COR-L47 (cell line): Measurements from ENCODE around the gene HOPX.
"Not testable (repeated sequence)": the region's sequence is repeated elsewhere in the genome, so short reads cannot be mapped to it uniquely, and the experiment has no call there.

Source experiments
- DNase-seq: peaks from one replicate; lab custom pipeline; 2025; lab: John Stamatoyannopoulos, UW

Gene HOPX

DNA sequence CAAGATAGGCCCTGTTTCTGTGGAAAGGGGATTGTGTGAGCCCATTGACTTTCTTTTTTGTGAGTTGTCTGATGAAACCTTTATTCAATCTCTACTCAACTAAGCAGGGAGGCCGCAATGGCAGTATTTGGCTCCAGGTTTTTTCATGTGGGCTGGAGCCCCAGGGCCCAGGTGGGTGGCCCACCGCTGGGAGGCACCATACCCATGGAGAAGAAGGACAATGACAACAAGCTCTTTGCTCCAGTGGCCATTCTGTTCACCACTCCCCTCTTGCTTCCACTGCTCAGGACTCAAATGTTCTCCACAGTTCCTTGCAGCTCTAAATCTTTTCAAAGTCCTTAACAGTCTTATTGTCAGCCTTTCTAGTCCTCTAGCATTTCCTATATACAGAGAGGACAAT is 54.1 kb downstream of the HOPX start:
- no peak for DNase-seq

- no peak for DNase-seq
Observed at GRCh38 chr4:56626420-56626819, 54.7 kb downstream of the HOPX start.

DNA sequence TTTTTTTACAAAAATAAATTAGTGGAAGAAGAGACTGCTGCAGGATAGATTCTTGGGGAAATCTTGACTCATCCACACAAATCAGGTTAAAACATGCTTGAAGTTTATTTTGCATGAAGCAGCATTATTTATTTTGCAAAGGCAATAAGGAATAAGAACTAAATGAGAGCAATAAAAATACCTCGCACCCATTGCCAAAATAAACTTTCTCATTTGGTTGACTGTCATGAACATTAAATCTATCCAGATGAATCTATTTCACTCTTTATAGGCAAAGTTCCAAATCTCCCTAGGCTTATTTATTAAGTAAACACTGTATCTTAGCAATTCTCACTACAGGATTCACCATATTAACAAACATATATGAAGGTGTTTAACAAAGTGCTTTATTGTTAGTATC is 58.9 kb downstream of the HOPX start:
- DNase-seq = peak; percentile 66

DNA sequence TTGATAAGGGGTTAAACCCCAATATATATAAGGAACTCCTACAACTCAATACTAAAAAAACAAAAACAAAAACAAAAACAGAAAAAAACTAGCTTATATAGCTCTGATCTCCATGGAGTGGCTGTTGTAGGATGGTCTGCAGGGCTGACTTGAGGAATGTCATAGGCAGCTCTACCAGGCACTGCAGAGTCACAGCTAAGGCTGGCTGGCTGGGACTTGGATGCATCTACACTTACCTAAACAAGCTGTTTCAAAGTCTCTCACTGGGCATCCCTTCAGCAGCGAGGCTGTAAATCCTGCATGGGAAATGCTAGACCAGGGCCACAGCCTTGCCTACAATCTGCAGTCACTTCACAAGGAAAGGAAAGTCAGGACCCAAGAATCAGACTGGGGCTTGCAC is 61.3 kb downstream of the HOPX start:
- no peak for DNase-seq

DNA sequence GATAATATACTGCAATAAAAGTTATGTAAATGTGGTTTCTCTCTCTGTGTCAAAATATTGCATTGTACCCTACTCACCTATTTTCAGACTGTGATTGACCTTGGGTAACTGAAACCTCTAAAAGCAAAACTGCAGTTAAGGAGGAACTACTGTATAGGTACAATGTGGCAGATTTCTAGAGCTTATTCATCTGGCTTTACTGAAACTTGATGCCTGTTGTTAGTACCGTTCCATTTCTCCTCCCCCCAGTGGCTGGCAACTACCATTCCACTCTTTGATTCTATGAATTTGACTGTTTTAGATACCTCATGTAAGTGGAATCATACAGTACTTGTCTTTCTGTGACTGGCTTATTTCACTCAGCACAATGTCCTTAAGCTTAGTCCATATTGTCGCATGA is 61.9 kb downstream of the HOPX start:
- no peak for DNase-seq

- no peak for DNase-seq
Observed at GRCh38 chr4:56618734-56619133, 62.4 kb downstream of the HOPX start.

GRCh38 chr4:56613101-56613862 is 67.8 kb downstream of the HOPX start:
- no peak for DNase-seq

DNA sequence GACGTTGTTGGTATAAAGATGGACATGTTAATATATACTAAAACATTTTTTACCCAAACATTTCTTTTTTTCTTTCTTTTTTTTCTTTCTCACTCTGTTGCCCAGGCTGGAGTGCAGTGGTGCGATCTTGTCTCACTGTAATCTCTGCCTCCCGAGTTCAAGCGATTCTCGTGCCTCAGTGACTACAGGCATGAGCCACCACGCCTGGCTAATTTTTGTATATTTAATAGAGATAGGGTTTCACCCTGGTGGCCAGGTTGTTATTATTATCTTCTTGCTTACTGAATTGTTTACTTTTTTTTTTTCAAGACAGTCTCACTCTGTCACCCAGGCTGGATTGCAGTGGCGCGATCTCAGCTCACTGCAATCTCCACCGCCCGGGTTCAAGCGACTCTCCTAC is 68.8 kb downstream of the HOPX start:
- no peak for DNase-seq

DNA sequence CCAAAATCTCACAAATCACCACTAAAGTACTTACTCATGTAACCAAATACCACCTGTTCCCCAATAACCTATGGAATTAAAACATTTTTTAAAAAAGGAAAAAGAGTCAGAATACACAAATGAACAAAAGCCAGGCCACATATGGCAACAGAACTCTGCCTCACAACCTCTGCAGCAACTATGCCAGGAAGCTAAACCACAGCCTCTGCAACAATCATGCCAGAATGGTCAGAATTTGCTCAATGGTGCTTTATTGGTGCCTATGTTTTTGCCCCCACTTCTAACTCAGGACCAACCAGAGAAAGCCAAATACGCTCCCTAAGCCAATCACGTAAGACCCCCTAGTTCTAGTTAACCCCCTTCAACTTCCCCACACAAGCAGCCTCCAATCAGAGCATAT is 69.6 kb downstream of the HOPX start:
- no peak for DNase-seq

GRCh38 chr4:56610170-56610569 is 70.9 kb downstream of the HOPX start:
- not testable (repeated sequence) for DNase-seq

DNA sequence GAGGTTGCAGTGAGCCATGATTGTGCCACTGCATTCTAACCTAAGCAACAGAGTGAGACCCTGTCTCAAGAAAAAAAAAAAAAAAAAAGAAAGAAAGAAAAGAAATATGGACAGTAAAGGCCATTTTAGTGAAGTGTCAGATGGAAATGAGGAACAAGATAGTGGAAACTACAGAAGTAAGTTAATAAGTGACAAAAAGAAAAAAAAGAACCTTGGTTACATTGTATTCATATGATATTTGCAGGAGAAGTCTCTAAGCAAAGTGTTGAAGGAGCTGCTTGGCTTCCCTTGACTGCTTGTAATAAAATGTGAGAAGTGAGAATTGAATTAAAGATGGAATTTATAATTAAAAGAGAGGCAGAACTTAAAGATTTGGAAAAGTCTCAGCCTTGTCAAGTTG is 73.2 kb downstream of the HOPX start:
- DNase-seq = no peak

DNA sequence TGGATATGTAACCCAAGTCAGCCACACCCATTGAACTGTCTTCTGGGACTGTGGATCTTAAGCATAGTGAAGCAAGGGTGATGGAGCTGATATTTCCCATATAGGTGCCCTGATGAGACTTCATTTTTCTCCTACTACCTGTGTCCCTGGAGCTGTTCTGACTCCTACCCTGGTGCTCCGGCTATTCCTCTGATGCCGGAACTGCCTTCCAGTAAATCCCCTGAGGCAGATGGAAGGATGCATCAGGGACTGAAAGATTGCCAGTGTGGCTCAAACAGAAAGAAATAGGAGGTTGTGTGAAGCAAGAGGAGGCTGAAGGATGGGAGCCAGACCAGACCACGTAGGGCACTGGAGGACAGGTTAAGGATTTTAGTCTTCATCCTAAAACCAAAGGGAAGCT is 74.7 kb downstream of the HOPX start:
- DNase-seq = no peak

GRCh38 chr4:56605464-56605863 is 75.6 kb downstream of the HOPX start:
- DNase-seq = not testable (repeated sequence)

DNA sequence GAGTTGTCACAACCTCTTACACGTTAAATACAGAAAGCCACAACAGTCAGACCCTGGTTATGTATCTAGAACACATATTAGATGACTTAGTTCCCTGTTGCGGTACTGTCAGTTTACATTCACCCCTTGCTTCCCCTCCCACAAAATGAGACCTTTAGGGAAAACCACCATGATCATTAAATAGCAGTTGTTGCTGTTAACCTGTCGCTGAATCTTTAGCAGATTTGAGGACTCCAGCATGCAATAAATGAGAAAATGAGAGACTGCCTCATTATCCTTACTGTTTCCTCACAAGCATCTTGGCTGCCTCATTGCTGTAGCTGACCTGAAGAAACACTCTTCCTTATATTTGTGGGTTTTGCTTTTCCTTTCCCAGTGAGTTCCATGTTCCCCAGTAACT is 77.8 kb downstream of the HOPX start:
- no peak for DNase-seq
